Measurements from ENCODE around the gene SLC25A26. TPM values are rescaled to one million over a fixed set of nuclear protein-coding genes. Genes with fewer than 3 reads are reported as not detected.
"Not testable (repeated sequence)": the region's sequence is repeated elsewhere in the genome, so short reads cannot be mapped to it uniquely, and the experiment has no call there.

SLC25A26 gene
- total RNA-seq, 1 experiment from 2014 or later: 24.8 TPM

DNA sequence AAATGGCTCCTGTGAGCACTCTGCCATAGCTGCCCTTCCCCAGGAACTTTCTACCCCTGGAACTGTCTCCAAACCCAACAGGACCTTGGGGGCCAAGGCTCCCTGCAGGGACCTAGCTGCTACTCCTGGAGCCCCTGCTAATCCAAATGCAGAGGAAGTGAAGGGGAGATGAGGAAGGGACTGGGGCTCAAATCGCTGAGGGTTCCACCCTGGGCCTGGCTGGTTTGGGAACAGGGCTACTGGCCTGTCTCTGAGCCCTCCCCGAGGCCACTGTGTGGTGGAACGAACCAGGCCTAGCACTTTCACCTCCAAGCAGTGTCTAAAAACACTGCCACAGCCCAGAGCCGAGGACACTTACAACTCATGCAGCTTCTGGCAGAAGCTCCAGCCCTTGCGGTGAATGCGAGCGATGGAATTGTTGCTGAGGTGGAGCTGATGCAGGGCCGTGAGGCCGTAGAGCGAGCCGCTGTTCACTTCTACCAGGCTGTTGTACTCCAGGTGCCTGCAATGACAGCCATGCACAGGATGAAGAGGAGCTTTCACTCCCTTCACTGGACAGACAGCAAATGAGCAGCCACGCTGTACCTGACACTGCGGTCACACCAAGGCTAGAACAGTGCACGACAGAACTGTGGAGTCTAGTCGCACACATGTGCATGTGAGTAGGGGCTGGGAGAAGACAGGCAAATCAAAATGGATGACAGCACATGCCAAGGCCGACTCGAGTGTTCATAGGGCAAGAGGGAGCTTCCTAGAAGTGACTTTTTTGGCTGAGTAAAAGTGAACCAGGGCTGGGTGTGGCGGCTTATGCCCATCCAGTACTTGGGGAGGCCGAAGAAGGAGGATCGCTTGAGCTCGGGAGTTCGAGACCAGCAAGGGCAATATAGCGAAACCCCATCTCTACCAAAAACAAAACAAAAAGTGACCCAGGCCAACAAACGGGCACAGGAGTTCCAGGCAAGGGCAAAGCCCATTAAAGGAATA lies 189.3 kb downstream of the SLC25A26 start:
- in situ Hi-C loops (cut with HindIII; ENCODE audit: low pct_unique_long_range_greater_than_20kb, low sequenced_read_pairs): no loop called here

DNA sequence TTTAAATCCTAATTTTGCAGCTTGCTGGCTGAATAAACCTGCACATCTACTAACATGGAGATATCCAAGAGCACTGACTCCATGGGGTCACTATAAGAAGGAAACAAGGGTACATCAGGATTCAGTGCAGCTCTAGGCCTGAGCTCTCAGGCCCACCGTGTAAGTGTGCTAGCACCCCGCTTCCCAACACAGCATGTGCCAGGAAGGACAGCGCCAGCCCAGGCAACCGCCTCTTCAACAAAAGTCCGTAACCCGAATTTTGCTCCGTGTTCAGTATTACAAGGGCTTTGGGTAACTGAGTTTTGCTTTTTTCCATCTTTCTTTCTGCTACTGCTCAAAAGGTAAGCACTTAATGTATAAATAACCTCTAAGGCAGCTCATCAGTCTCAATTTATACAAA lies 190.2 kb downstream of the SLC25A26 start:
- DNase-seq (ENCODE audit: low read depth): no peak
- in situ Hi-C loops (cut with HindIII; ENCODE audit: low pct_unique_long_range_greater_than_20kb, low sequenced_read_pairs): no loop called here

More for the DNA sequence above, 189.3 kb downstream of the SLC25A26 start:
- DNase-seq (ENCODE audit: low read depth): no peak

DNA sequence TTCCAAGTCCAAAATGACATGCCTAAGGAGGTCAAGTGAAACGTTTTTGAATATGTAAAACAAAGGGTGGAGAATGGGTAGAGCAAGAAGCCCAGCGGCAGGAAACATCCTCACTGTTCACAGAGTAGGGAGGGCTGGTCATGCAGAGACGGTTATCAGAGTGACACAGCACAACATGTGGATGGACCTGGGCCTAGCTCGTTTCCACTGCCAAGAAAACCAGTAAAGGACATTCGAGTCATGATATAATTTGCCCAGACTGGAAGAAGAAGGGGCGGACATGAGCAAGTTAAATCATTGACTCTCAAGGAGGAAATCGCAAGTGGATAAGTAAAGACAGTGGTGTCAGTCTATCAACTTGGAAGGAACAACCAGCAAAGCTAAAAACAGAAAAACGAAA lies 190.7 kb downstream of the SLC25A26 start:
- in situ Hi-C loops (cut with HindIII; ENCODE audit: low pct_unique_long_range_greater_than_20kb, low sequenced_read_pairs): no loop called here
- DNase-seq (ENCODE audit: low read depth): peak; percentile 8

DNA sequence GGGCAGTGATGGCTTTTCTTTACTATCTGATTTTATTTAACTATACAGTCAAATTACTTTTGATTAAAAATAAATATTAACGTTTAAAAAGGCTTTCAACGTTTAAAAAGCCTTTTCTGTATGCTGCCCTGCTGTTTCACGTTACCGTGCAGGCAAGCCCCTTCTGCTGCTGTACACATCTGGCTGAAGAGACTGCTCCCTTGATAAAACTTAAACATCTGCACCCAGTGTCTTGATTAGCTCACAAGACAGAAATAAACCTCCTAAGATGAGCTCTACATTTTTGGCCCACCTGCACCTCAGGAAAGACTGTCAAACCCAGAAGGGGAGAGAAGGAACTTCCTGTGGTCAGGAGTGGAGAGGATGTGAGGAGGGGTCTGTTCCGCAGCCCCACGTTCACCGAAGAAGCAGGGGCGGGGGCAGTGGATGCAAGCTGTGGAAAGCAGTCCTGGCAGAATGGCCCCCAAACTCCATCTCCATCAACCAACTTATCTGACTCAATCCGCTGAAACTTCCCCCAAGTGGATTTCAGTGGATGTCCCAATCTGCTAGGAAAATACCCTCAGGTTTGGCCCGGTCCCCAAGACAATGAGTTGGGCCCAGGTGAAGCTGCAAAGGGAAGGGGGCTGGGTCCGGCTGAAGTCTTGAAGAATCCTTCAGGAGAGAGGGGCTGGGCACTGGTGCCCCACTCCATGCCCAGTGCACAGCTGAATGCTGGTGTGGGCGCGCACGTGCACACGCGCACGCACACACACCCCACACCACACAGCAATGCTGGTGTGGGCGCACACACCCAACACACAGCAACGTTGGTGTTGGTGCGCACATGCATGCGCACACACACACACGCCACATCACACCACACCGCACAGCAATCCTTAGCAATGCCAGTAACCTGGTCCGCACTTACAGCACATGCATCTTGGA lies 191.4 kb downstream of the SLC25A26 start:
- no peak for DNase-seq (ENCODE audit: low read depth)
- in situ Hi-C loops (cut with HindIII; ENCODE audit: low pct_unique_long_range_greater_than_20kb, low sequenced_read_pairs): no loop called here

DNA sequence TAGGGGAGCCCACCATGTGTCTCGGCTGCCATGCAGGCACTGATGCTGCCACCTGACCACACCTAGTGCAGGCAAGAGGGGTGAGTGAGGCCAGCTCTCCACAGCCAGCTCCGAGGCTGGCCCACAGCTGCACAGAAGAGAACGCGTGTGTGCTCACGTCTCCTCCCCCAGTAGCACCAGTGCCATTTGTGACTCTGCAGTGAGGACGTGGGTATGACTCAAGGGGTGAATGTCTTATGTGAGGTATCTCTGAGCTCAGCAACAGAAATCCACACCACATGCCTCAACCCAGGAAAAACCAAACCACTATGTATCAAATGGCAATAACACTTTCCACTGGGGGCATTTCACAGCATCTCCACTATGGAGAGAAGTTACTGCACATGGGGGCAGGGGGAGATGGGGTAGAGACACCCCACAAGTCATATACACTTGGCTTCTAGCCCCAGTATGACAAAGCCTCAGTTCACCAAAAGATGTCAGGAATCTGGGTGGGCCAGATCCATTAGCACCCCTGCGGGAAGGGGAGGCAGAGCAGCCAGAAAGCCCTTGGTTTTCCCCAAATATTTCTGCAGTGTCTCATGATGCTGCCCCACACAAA lies 192.4 kb downstream of the SLC25A26 start:
- in situ Hi-C loops (cut with HindIII; ENCODE audit: low pct_unique_long_range_greater_than_20kb, low sequenced_read_pairs): no loop called here
- DNase-seq (ENCODE audit: low read depth): no peak

DNA sequence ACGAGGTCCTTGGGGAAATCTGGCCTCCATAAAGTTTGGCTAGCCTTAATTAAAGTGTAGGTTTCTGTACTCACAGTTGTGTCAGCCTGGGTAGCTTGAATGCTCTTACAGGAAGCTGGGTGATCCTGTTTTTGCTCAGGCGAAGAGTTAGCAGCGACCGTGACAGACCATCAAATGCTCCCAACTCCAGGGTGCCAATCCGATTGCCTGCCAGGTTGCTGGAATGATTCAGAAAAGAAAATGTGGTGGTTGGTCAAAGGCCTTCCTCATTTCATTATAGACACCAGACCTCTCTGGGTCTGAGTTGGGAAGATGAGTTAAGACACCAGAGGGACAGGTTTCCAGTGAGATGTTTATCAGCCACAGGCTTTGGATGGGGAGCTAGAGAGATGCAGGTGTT lies 194.0 kb downstream of the SLC25A26 start:
- in situ Hi-C loops (cut with HindIII; ENCODE audit: low pct_unique_long_range_greater_than_20kb, low sequenced_read_pairs): no loop called here

DNA sequence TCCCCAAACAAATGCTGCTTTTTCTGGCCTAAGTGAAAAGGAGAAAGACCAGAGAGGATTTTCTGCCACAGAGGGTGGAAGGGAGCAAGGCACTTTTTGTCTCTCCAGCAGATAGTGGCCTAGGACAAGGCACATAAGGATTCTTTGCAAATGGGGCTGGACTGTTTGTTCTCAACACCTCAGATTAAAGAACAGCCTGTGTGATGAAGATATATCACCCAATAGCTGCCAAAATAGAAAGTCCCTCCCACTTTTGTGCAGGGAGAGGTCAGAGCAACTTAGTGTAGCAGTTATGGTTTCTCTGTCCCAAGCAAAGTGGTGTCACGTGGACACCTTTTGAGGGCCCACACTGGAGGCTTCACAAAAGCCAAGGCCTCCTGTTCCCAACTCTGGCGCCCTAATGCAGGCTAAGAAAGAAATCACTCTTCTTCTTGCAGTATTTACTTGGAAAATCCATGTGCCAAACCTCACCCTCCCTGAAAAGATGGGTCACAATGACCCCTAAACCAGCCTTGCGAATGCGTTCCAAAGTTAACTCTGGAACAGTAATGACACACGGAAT lies 195.1 kb downstream of the SLC25A26 start:
- in situ Hi-C loops (cut with HindIII; ENCODE audit: low pct_unique_long_range_greater_than_20kb, low sequenced_read_pairs): no loop called here
- no peak for DNase-seq (ENCODE audit: low read depth)

More for the DNA sequence above, 194.0 kb downstream of the SLC25A26 start:
- no peak for DNase-seq (ENCODE audit: low read depth)

DNA sequence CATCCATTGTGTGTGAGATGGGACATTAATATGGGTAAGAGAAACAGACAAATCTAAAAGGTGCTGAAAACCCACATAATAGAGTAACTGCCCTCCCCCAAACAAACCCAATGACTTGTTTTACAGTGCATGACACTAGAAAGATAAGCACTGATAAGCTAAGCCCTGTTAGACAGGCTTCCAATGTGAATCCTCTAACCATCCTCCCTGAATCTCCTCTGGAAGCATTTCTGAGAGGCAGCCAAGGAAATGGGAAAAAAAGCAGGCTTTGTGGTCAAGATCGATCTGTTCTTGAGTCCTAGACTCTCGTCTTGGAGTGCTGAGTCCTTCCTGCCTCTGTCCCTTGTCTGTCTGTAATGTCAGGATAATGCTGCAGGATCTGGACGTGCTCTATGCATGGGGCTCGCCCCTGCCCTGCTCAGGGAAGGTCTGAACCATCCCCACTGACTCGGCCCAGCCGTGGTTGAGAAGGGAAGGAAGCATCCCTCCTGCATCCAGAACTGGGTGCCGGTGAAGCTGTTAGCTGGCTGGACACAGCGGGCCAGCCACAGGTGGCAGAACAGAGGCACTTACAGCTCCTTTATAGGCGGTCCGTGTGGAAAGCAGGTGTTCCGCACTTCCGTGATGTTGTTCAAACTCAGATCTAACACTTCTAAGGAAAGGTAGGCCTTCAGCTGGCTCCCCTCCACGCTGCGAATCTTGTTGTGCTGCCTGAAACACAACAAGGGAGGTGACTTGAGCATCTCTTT lies 195.9 kb downstream of the SLC25A26 start:
- in situ Hi-C loops (cut with HindIII; ENCODE audit: low pct_unique_long_range_greater_than_20kb, low sequenced_read_pairs): no loop called here
- DNase-seq (ENCODE audit: low read depth): no peak

DNA sequence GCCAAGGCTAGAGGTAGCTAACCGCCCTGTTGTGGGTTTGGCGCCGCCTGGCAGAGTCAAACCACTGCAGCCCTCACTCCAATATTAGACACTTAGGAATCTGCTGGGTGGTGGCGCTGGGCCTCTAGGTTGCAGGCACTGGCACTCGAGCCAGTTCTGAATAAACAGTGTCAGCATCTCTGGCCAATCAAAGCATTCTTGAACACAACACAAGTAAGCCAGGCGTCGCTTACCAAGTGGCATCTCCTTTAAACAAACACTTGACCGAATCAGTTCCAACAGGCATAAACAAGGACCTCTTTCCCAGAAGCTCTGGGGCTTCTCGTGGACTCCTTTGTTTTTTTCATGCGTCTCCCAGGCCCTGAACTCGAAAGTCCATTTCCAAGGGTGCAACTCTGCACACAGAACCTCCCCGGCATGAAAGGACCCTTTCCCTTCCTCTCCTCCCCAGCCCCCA lies 197.7 kb downstream of the SLC25A26 start:
- in situ Hi-C loops (cut with HindIII; ENCODE audit: low pct_unique_long_range_greater_than_20kb, low sequenced_read_pairs): no loop called here
- DNase-seq (ENCODE audit: low read depth): no peak

DNA sequence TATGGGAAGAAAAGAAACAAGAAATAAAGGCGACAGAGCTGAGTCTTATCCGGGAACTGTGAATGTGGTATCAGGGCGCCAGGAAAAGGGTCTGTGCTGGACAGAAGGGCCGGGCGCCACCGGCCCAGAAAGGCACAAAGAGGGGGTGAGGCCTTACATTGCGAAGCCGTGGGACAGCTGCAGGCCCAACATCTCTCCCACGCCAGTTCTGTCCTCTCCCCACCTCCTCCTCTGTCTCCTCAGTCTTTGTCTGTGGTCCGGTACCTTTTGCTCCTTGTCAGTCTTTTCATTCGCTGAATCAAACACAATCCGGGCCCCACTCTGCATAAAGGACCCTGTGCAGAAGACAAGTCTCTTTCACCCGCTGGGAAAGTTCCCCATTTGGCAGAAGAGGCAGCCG lies 198.2 kb downstream of the SLC25A26 start:
- no peak for DNase-seq (ENCODE audit: low read depth)
- in situ Hi-C loops (cut with HindIII; ENCODE audit: low pct_unique_long_range_greater_than_20kb, low sequenced_read_pairs): no loop called here

DNA sequence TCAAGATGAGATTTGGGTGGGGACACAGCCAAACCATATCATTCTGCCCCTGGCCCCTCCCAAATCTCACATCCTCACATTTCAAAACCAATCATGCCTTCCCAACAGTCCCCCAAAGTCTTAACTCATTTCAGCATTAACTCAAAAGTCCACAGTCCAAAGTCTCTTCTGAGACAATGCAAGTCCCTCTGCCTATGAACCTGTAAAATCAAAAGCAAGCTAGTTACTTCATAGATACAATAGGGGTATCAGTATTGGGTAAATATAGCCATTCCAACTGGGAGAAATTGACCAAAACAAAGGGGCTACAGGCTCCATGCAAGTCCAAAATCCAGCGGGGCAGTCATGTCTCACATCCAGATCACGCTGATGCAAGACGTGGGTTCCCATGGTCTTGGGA lies 200.3 kb downstream of the SLC25A26 start:
- DNase-seq (ENCODE audit: low read depth); in situ Hi-C loops (cut with HindIII; ENCODE audit: low pct_unique_long_range_greater_than_20kb, low sequenced_read_pairs): not testable (repeated sequence)

DNA sequence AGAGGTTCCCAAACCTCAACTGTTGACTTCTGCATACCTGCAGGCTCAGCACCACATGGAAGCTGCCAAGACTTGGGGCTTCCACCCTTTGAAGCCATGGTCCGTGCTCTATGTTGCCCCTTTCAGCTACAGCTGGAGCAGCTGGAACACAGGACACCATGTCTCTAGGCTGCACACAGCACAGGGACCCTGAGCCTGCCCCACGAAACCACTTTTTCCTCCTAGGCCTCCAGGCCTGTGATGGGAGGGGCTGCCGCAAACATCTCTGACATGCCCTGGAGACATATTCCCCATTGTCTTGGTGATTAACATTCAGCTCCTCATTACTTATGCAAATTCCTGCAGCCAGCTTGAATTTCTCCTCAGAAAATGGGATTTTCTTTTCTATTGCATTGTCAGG lies 201.1 kb downstream of the SLC25A26 start:
- DNase-seq (ENCODE audit: low read depth); in situ Hi-C loops (cut with HindIII; ENCODE audit: low pct_unique_long_range_greater_than_20kb, low sequenced_read_pairs): not testable (repeated sequence)

DNA sequence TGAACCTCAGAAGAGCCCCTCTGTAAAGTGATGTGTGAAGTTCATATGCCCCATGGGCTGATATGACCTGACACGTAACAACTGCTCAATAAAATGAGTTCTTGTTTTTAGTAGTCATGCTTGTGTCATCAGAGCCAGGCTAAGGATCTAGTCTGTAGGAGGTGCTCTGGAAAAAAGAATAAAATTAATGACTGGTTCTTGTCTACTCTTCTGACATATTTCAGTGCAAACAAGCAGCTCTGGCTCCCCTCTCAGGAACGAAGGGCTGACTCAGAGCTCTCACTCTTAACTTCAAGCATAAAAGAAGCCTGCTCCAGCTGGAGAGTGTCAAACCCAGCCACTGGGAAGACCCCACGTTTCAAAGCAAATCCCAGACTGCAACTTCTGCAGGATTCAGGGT lies 203.0 kb downstream of the SLC25A26 start:
- in situ Hi-C loops (cut with HindIII; ENCODE audit: low pct_unique_long_range_greater_than_20kb, low sequenced_read_pairs): no loop called here

DNA sequence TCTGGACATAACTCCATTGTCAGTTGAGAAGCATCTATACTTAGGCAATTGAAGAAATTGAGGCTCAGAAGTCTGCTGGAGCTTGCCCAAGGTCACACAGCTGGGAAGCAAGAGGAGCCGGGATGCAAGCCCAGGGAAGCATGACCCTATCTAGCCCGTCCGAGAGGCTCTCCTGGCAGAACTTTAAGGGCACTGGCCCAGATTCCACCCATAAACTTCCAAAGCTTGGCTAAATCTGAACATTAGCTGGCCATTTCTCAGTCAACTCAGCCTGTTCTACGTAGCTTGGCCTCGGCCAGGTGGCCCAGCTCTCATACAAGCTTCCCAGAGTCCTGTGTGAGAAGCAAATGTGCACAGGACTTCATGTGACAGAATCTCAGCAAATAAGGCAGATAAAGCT lies 204.2 kb downstream of the SLC25A26 start:
- in situ Hi-C loops (cut with HindIII; ENCODE audit: low pct_unique_long_range_greater_than_20kb, low sequenced_read_pairs): no loop called here
- no peak for DNase-seq (ENCODE audit: low read depth)

More for the DNA sequence above, 203.0 kb downstream of the SLC25A26 start:
- no peak for DNase-seq (ENCODE audit: low read depth)

DNA sequence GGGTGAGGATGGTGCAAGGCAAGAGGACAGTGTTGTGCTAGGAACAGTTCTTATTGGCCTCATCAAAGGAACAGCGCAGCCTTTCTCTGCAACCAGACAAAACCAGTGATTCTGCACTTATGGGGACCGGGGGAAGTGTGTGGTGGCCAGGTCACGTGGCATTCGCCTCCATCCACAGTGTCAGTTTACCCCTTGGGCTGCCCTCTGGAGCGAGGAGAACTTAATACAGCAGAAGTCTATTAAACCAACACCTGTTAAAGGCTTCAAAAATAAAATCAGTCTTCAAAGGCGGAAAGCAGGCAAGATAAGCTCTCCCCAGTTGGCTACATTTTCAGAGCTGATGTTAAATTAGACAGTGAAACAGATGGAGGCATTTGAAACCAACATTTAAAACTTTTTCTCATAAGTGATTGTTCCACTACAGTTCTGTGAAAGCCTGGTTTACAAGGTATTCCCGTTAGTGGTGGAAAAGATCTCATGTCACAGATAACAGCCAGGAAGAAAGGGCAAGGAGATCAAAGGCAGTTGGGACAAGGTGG lies 204.8 kb downstream of the SLC25A26 start:
- DNase-seq (ENCODE audit: low read depth): no peak
- in situ Hi-C loops (cut with HindIII; ENCODE audit: low pct_unique_long_range_greater_than_20kb, low sequenced_read_pairs): no loop called here

DNA sequence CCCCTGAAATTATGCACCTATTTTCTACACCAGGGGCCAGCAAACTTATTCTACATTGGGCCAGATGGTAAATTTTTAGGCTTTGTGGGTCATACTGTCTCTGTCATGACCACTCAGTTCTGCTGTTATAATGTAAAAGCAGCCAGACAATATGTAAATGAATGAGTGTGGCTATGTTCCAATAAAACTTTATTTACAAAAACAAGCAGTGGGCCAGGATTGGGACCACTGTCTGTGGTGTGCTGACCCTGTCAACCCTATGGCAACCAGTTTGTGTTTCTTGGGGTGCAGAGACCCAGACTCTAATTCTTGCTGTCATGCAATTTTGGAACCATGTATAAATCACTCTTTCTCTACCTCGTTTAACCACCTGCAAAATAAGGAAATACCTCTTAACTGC lies 205.3 kb downstream of the SLC25A26 start:
- DNase-seq (ENCODE audit: low read depth): no peak
- in situ Hi-C loops (cut with HindIII; ENCODE audit: low pct_unique_long_range_greater_than_20kb, low sequenced_read_pairs): no loop called here

DNA sequence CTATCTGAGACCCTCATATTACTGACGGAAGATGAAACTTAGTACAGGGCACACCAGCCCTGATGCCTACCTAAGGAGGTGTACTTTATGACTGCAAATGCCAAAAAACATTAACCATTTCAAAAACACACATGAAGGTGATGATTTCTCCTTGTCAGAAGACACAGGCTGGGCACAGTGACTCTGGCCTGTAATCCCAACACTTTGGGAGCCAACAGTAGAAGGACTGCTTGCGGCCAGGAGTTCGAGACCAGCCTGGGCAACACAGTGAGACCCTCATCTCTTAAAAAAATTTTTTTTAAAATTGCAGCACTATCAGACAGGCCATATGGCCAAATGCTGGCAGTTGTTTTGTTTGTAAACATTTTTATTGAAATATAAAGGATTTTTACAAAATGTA lies 206.6 kb downstream of the SLC25A26 start:
- in situ Hi-C loops (cut with HindIII; ENCODE audit: low pct_unique_long_range_greater_than_20kb, low sequenced_read_pairs): no loop called here
- DNase-seq (ENCODE audit: low read depth): no peak
